ENCODE results near the gene CBY1.

The CBY1 gene

DNA sequence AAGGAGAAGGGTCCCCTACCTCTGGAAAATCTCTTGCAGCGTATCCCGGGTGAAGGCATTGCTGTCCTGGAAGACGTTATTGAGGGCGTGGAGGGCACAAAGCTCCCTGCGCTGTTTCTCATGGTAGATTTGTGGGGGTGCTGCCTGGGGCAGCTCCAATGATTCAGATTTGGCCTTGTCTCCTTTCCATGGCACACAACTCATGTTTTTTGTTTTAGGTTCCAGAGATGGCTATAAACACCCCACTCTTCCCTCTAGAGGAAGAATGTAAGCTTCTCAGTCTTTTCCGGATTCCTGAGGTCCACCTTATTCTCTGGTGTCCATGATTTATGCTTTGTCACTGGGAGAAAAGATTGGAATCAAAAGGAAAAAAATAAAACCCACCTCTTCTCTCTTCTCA is 43.3 kb downstream of the CBY1 start:
- Histone ChIP-seq H3K9me3 (ENCODE audit: control insufficient read depth in 5 of 5, low read length in 5 of 5) (no peaks in the 10 kb centered on the region), H3K4me3 (ENCODE audit: low read depth in 1 of 5, low read length in 5 of 5) (peak overlapping the region; percentile 74 to 87 (median 80)), H3K9ac (ENCODE audit: low read length in 5 of 5) (peak overlapping the region; percentile 74 to 91 (median 87)), H3K27me3 (ENCODE audit: control insufficient read depth in 5 of 5, insufficient read depth in 4 of 5, low read length in 5 of 5) (no peaks in the 10 kb centered on the region), H3K36me3 (ENCODE audit: control insufficient read depth in 5 of 5, insufficient read depth in 5 of 5, low read length in 5 of 5) (no peaks in the 10 kb centered on the region), H3K27ac (ENCODE audit: low read depth, low read length) (peak overlapping the region; percentile 88), H3K4me1 (ENCODE audit: control insufficient read depth in 5 of 5, insufficient read depth in 5 of 5, low read length in 5 of 5) (peaks cover 10 to 62% (median 48%) of the 10 kb centered on the region in 5 donors)

- H3K9me3 ChIP-seq (ENCODE audit: control insufficient read depth in 5 of 5, low read length in 5 of 5), result no peaks in the 10 kb centered on the region
- no peaks in the 10 kb centered on the region for H3K36me3 ChIP-seq (ENCODE audit: control insufficient read depth in 5 of 5, insufficient read depth in 5 of 5, low read length in 5 of 5)
- H3K4me1 ChIP-seq (ENCODE audit: control insufficient read depth in 5 of 5, insufficient read depth in 5 of 5, low read length in 5 of 5), result peaks cover 10 to 63% (median 52%) of the 10 kb centered on the region in 5 donors
- H3K4me3 ChIP-seq (ENCODE audit: low read depth in 1 of 5, low read length in 5 of 5), result peak overlapping the region; percentile 74 to 87 (median 80)
- H3K27me3 ChIP-seq (ENCODE audit: control insufficient read depth in 5 of 5, insufficient read depth in 4 of 5, low read length in 5 of 5), result no peaks in the 10 kb centered on the region
- peak overlapping the region; percentile 74 to 91 (median 87) for H3K9ac ChIP-seq (ENCODE audit: low read length in 5 of 5)
- peak overlapping the region; percentile 88 for H3K27ac ChIP-seq (ENCODE audit: low read depth, low read length)
These were observed 43.9 kb downstream of the CBY1 start for GRCh38 chr22:38700270-38700788.

- no peaks in the 10 kb centered on the region for H3K36me3 ChIP-seq (ENCODE audit: control insufficient read depth in 5 of 5, insufficient read depth in 5 of 5, low read length in 5 of 5)
- H3K4me3 ChIP-seq (ENCODE audit: low read depth in 1 of 5, low read length in 5 of 5), result peak within 1 kb of the TSS; percentile 74 to 87 (median 82)
- H3K9me3 ChIP-seq (ENCODE audit: control insufficient read depth in 5 of 5, low read length in 5 of 5), result no peaks in the 10 kb centered on the region
- peak within 1 kb of the TSS; percentile 88 for H3K27ac ChIP-seq (ENCODE audit: low read depth, low read length)
- peak within 1 kb of the TSS; percentile 74 to 91 (median 87) for H3K9ac ChIP-seq (ENCODE audit: low read length in 5 of 5)
- no peaks in the 10 kb centered on the region for H3K27me3 ChIP-seq (ENCODE audit: control insufficient read depth in 5 of 5, insufficient read depth in 4 of 5, low read length in 5 of 5)
- H3K4me1 ChIP-seq (ENCODE audit: control insufficient read depth in 5 of 5, insufficient read depth in 5 of 5, low read length in 5 of 5), result peaks cover 10 to 60% (median 52%) of the 10 kb centered on the region in 5 donors
These were observed 44.6 kb downstream of the CBY1 start, which contains the start of gene JOSD1 for GRCh38 chr22:38700789-38701628. TSS of gene JOSD1 (minus strand) at chr22:38700943. CDS start at chr22:38699987, 956 bp downstream.

DNA sequence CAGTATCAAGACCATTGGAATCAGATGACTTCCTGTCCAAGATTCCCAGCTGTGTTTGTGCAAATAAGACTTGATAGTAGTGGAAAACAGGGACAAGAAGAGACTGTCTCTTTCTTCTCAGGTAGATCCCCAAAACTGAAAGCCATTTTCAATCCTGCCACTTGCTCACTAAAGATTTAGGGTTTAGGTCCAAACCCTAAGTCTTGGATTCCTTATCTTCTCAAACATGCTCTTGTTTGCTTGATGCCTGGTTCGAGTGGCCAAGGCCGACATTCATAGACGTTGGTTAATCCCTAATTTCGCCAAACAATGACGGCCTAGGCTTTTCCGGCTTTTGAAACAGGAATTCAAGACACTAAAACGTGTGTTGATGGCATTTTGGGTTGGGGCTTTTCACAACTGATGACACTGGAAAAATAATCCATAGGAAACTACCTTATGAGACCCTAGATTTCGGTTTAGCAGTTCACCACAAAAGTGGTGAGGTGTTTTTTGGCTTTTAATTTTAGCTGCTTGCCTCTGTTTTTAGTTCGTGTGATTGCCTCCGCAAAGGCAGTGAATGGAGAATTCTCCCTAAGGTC is 48.3 kb downstream of the CBY1 start:
- H3K4me1 ChIP-seq (ENCODE audit: control insufficient read depth in 5 of 5, insufficient read depth in 5 of 5, low read length in 5 of 5), result peaks cover under 1 to 57% (median 42%) of the 10 kb centered on the region in 5 donors
- peaks cover 0 to 6% (median 0%) of the 10 kb centered on the region in 5 donors for H3K36me3 ChIP-seq (ENCODE audit: control insufficient read depth in 5 of 5, insufficient read depth in 5 of 5, low read length in 5 of 5)
- H3K27ac ChIP-seq (ENCODE audit: low read depth, low read length), result peak overlapping the region; percentile 69
- H3K9me3 ChIP-seq (ENCODE audit: control insufficient read depth in 5 of 5, low read length in 5 of 5), result no peaks in the 10 kb centered on the region
- peak overlapping the region in 2 of 5 donors; percentile 38 to 46 for H3K9ac ChIP-seq (ENCODE audit: low read length in 5 of 5)
- peak overlapping the region; percentile 44 to 72 (median 51) for H3K4me3 ChIP-seq (ENCODE audit: low read depth in 1 of 5, low read length in 5 of 5)
- H3K27me3 ChIP-seq (ENCODE audit: control insufficient read depth in 5 of 5, insufficient read depth in 4 of 5, low read length in 5 of 5), result no peaks in the 10 kb centered on the region

- Histone ChIP-seq H3K4me1 (ENCODE audit: control insufficient read depth in 5 of 5, insufficient read depth in 5 of 5, low read length in 5 of 5) (peaks cover 0 to 55% (median 38%) of the 10 kb centered on the region in 5 donors), H3K27ac (ENCODE audit: low read depth, low read length) (peak within 1 kb of the TSS; percentile 87), H3K9me3 (ENCODE audit: control insufficient read depth in 5 of 5, low read length in 5 of 5) (no peaks in the 10 kb centered on the region), H3K4me3 (ENCODE audit: low read depth in 1 of 5, low read length in 5 of 5) (peak within 1 kb of the TSS; percentile 80 to 90 (median 89)), H3K36me3 (ENCODE audit: control insufficient read depth in 5 of 5, insufficient read depth in 5 of 5, low read length in 5 of 5) (peaks cover 2 to 13% (median 4%) of the 10 kb centered on the region in 5 donors), H3K27me3 (ENCODE audit: control insufficient read depth in 5 of 5, insufficient read depth in 4 of 5, low read length in 5 of 5) (no peaks in the 10 kb centered on the region), H3K9ac (ENCODE audit: low read length in 5 of 5) (peak within 1 kb of the TSS; percentile 82 to 93 (median 89))
These were observed 49.0 kb downstream of the CBY1 start, which contains the start of gene GTPBP1 for GRCh38 chr22:38705235-38706100. TSS of gene GTPBP1 (plus strand) at chr22:38705944. CDS start at chr22:38705956, 12 bp downstream.

- Histone ChIP-seq H3K4me1 (ENCODE audit: control insufficient read depth in 5 of 5, insufficient read depth in 5 of 5, low read length in 5 of 5) (peaks cover 0 to 53% (median 37%) of the 10 kb centered on the region in 5 donors), H3K9me3 (ENCODE audit: control insufficient read depth in 5 of 5, low read length in 5 of 5) (no peaks in the 10 kb centered on the region), H3K36me3 (ENCODE audit: control insufficient read depth in 5 of 5, insufficient read depth in 5 of 5, low read length in 5 of 5) (peaks cover 4 to 19% (median 6%) of the 10 kb centered on the region in 5 donors), H3K4me3 (ENCODE audit: low read depth in 1 of 5, low read length in 5 of 5) (peak overlapping the region; percentile 80 to 90 (median 89)), H3K27ac (ENCODE audit: low read depth, low read length) (peak overlapping the region; percentile 87), H3K27me3 (ENCODE audit: control insufficient read depth in 5 of 5, insufficient read depth in 4 of 5, low read length in 5 of 5) (no peaks in the 10 kb centered on the region), H3K9ac (ENCODE audit: low read length in 5 of 5) (peak overlapping the region; percentile 82 to 93 (median 89))
These were observed 49.9 kb downstream of the CBY1 start for GRCh38 chr22:38706101-38706900.

GRCh38 chr22:38706901-38707195 is 50.4 kb downstream of the CBY1 start:
- Histone ChIP-seq H3K27me3 (ENCODE audit: control insufficient read depth in 5 of 5, insufficient read depth in 4 of 5, low read length in 5 of 5) (no peaks in the 10 kb centered on the region), H3K27ac (ENCODE audit: low read depth, low read length) (peak overlapping the region; percentile 87), H3K36me3 (ENCODE audit: control insufficient read depth in 5 of 5, insufficient read depth in 5 of 5, low read length in 5 of 5) (peaks cover 4 to 19% (median 6%) of the 10 kb centered on the region in 5 donors), H3K9ac (ENCODE audit: low read length in 5 of 5) (peak overlapping the region; percentile 82 to 93 (median 89)), H3K9me3 (ENCODE audit: control insufficient read depth in 5 of 5, low read length in 5 of 5) (no peaks in the 10 kb centered on the region), H3K4me3 (ENCODE audit: low read depth in 1 of 5, low read length in 5 of 5) (peak overlapping the region; percentile 80 to 90 (median 89)), H3K4me1 (ENCODE audit: control insufficient read depth in 5 of 5, insufficient read depth in 5 of 5, low read length in 5 of 5) (peaks cover 0 to 48% (median 32%) of the 10 kb centered on the region in 5 donors)

DNA sequence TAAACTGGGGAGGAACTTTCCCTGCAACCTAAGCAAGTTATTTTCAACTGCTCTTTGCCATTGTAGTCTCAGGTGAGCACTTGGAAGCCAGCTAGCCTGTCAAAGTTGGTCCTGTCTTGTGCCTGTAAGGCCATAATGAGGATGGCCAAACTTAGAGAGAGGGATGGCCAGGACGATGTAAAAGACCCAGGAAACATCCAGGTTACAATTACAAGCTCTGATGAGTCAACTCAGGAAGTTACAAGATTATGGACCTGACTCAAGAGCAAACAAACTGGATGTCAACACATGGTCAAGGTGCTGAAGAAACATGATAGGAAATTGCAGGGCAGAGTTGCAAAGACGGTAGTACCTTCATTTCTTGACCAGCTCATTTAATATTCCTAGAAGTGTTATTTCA is 50.9 kb downstream of the CBY1 start:
- H3K9ac ChIP-seq (ENCODE audit: low read length in 5 of 5), result peak overlapping the region in 1 of 5 donors; percentile 93
- no peaks in the 10 kb centered on the region for H3K9me3 ChIP-seq (ENCODE audit: control insufficient read depth in 5 of 5, low read length in 5 of 5)
- H3K4me3 ChIP-seq (ENCODE audit: low read depth in 1 of 5, low read length in 5 of 5), result peak overlapping the region; percentile 80 to 90 (median 89)
- H3K27me3 ChIP-seq (ENCODE audit: control insufficient read depth in 5 of 5, insufficient read depth in 4 of 5, low read length in 5 of 5), result no peaks in the 10 kb centered on the region
- H3K4me1 ChIP-seq (ENCODE audit: control insufficient read depth in 5 of 5, insufficient read depth in 5 of 5, low read length in 5 of 5), result peaks cover 0 to 48% (median 32%) of the 10 kb centered on the region in 5 donors
- no peak overlapping the region for H3K27ac ChIP-seq (ENCODE audit: low read depth, low read length)
- H3K36me3 ChIP-seq (ENCODE audit: control insufficient read depth in 5 of 5, insufficient read depth in 5 of 5, low read length in 5 of 5), result peaks cover 4 to 19% (median 6%) of the 10 kb centered on the region in 5 donors

- Histone ChIP-seq H3K9ac (ENCODE audit: low read length in 5 of 5) (no peak overlapping the region), H3K27me3 (ENCODE audit: control insufficient read depth in 5 of 5, insufficient read depth in 4 of 5, low read length in 5 of 5) (no peaks in the 10 kb centered on the region), H3K27ac (ENCODE audit: low read depth, low read length) (no peak overlapping the region), H3K36me3 (ENCODE audit: control insufficient read depth in 5 of 5, insufficient read depth in 5 of 5, low read length in 5 of 5) (peaks cover 6 to 19% (median 10%) of the 10 kb centered on the region in 5 donors), H3K4me1 (ENCODE audit: control insufficient read depth in 5 of 5, insufficient read depth in 5 of 5, low read length in 5 of 5) (peaks cover 0 to 53% (median 33%) of the 10 kb centered on the region in 5 donors), H3K9me3 (ENCODE audit: control insufficient read depth in 5 of 5, low read length in 5 of 5) (no peaks in the 10 kb centered on the region), H3K4me3 (ENCODE audit: low read depth in 1 of 5, low read length in 5 of 5) (no peak overlapping the region)
These were observed 51.5 kb downstream of the CBY1 start for GRCh38 chr22:38707984-38708383.

Data from subcutaneous abdominal adipose tissue (tissue), 5 donors.